ENCODE data around the gene ZWILCH.

GRCh38 chr15:66572146-66572545 lies 67.0 kb downstream of the ZWILCH start:
- TF ChIP-seq CTCF (IDR thresholded peaks at IDR 0.05) (no peak), POLR2A (IDR thresholded peaks at IDR 0.05) (no peak)
